ENCODE results near the gene MTURN. TPM values are rescaled to one million over a fixed set of nuclear protein-coding genes. Genes with fewer than 3 reads are reported as not detected.

The MTURN gene
- total and polyA plus RNA-seq, 9 of the 15 experiments (the other 6 are each of a cell fraction or from before 2014, with no cell fraction given) = 0.94 to 14.8 (median 6.4) TPM

DNA sequence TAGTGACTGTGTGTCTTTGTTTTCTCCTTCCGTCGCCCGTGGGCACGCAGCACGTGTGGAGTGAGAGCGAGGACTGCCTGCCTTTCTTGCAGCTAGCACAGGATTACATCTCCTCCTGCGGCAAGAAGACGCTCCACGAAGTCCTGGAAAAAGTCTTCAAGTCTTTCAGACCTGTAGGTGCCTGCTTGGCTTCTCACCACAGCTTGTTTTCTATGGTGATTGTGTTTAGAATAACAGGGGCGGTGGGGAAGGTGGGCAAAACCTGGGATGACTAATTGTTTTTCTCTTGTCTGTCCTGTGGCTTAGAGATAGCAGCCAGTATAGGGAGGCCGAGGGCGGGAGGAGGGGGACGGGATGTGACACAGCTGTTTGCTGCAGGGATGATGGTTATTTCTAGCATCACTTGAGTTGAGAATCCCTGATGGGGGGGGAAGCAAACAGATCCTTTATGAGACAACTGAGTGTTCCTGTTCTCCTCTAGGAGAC lies 11.4 kb downstream of the MTURN start (continued):
- TF ChIP-seq, protein P1, sequence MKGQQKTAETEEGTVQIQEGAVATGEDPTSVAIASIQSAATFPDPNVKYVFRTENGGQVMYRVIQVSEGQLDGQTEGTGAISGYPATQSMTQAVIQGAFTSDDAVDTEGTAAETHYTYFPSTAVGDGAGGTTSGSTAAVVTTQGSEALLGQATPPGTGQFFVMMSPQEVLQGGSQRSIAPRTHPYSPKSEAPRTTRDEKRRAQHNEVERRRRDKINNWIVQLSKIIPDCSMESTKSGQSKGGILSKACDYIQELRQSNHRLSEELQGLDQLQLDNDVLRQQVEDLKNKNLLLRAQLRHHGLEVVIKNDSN (CRISPR knock-in tag; IDR thresholded peaks at IDR 0.05) = peak; percentile 21; the same call in 1 of the 2 replicates
- no peak for TF ChIP-seq RAD21 (CRISPR knock-in tag; conservative IDR thresholded peaks at IDR 0.05 in 1 of 2, IDR thresholded peaks at IDR 0.05 in 1 of 2)
- TF ChIP-seq KHSRP (IDR thresholded peaks at IDR 0.05) = 0 out of 2 replicates have a peak, but pooled peaks have one; percentile 14
- peak; percentile 37; the same call in 1 of the 2 replicates for TF ChIP-seq JUN (IDR thresholded peaks at IDR 0.05; ENCODE audit: borderline replicate concordance, low read depth, low read length)
- TF ChIP-seq JUN (CRISPR knock-in tag; IDR thresholded peaks at IDR 0.05; ENCODE audit: borderline replicate concordance) = no peak
- no peak for TF ChIP-seq BRF2 (IDR thresholded peaks at IDR 0.05; ENCODE audit: borderline replicate concordance, insufficient read depth, insufficient read length)
- TF ChIP-seq ILF3 (IDR thresholded peaks at IDR 0.05; ENCODE audit: borderline replicate concordance) = no peak
- TF ChIP-seq RBM14 (IDR thresholded peaks at IDR 0.05; ENCODE audit: borderline replicate concordance, insufficient read depth, low read depth, low read length) = no peak
- peak; percentile 89 for TF ChIP-seq TCF3 (CRISPR knock-in tag; IDR thresholded peaks at IDR 0.05)
- no peak for TF ChIP-seq BDP1 (IDR thresholded peaks at IDR 0.05; ENCODE audit: insufficient read depth, insufficient read length)
- TF ChIP-seq, protein P2, sequence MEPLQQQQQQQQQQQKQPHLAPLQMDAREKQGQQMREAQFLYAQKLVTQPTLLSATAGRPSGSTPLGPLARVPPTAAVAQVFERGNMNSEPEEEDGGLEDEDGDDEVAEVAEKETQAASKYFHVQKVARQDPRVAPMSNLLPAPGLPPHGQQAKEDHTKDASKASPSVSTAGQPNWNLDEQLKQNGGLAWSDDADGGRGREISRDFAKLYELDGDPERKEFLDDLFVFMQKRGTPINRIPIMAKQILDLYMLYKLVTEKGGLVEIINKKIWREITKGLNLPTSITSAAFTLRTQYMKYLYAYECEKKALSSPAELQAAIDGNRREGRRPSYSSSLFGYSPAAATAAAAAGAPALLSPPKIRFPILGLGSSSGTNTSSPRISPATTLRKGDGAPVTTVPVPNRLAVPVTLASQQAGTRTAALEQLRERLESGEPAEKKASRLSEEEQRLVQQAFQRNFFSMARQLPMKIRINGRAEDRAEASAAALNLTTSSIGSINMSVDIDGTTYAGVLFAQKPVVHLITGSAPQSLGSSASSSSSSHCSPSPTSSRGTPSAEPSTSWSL (CRISPR knock-in tag; IDR thresholded peaks at IDR 0.05; ENCODE audit: borderline replicate concordance) = no peak
- no peak for TF ChIP-seq NR4A1 (CRISPR knock-in tag; IDR thresholded peaks at IDR 0.05)
- TF ChIP-seq NR4A1 (tag; IDR thresholded peaks at IDR 0.05) = 0 out of 2 replicates have a peak, but pooled peaks have one; percentile 62
- TF ChIP-seq ID3 (CRISPR knock-in tag; IDR thresholded peaks at IDR 0.05) = no peak
- TF ChIP-seq ID3 (tag; IDR thresholded peaks at IDR 0.05) = 0 out of 2 replicates have a peak, but pooled peaks have one; percentile 42
- TF ChIP-seq, protein P3, sequence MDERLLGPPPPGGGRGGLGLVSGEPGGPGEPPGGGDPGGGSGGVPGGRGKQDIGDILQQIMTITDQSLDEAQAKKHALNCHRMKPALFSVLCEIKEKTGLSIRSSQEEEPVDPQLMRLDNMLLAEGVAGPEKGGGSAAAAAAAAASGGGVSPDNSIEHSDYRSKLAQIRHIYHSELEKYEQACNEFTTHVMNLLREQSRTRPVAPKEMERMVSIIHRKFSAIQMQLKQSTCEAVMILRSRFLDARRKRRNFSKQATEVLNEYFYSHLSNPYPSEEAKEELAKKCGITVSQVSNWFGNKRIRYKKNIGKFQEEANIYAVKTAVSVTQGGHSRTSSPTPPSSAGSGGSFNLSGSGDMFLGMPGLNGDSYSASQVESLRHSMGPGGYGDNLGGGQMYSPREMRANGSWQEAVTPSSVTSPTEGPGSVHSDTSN (CRISPR knock-in tag; IDR thresholded peaks at IDR 0.05; ENCODE audit: low read depth) = no peak
- TF ChIP-seq, protein P3 (tag; conservative IDR thresholded peaks at IDR 0.05; ENCODE audit: low read depth) = peak; percentile 69
- no peak for TF ChIP-seq MCM5 (IDR thresholded peaks at IDR 0.05; ENCODE audit: low read depth)
- peak; percentile 40; the same call in 1 of the 2 replicates for TF ChIP-seq ZNF175 (CRISPR knock-in tag; IDR thresholded peaks at IDR 0.05; ENCODE audit: low read depth)
- no peak for TF ChIP-seq RUNX1 (IDR thresholded peaks at IDR 0.05; ENCODE audit: low read depth)
- peak; percentile 86; the same call in 1 of the 2 replicates for TF ChIP-seq MTA3 (IDR thresholded peaks at IDR 0.05; ENCODE audit: borderline replicate concordance)
